Activated T-helper 9 cell treated with anti-CD3 and anti-CD28 coated beads, Interleukin-2, amount 50 U/mL, for 16 hours (primary cell): ENCODE data around the gene TEKT2.

Source experiments
- DNase-seq: peaks from one replicate; pipeline ENCODE4 v3.0.0-alpha.2; 2020; ENCODE audit warnings: low read depth

The TEKT2 gene

GRCh38 chr1:36106269-36106668 is 22.4 kb downstream of the TEKT2 start:
- no peak for DNase-seq

- DNase-seq: no peak
These were observed 23.5 kb downstream of the TEKT2 start for GRCh38 chr1:36107394-36107793.

GRCh38 chr1:36108314-36108713 is 24.4 kb downstream of the TEKT2 start:
- no peak for DNase-seq

GRCh38 chr1:36109041-36109679 is 25.3 kb downstream of the TEKT2 start:
- DNase-seq: no peak

- DNase-seq: no peak
These were observed 27.3 kb downstream of the TEKT2 start for GRCh38 chr1:36111151-36111550.

- DNase-seq: no peak
These were observed 28.9 kb downstream of the TEKT2 start for GRCh38 chr1:36112823-36113222.

- DNase-seq: no peak
These were observed 30.5 kb downstream of the TEKT2 start for GRCh38 chr1:36114371-36114770.

GRCh38 chr1:36115200-36115669 is 31.3 kb downstream of the TEKT2 start:
- no peak for DNase-seq

GRCh38 chr1:36115931-36116330 is 32.0 kb downstream of the TEKT2 start:
- DNase-seq: no peak

- no peak for DNase-seq
These were observed 33.0 kb downstream of the TEKT2 start for GRCh38 chr1:36116901-36117300.

GRCh38 chr1:36118447-36119204 is 34.7 kb downstream of the TEKT2 start:
- DNase-seq: no peak

- no peak for DNase-seq
These were observed 35.6 kb downstream of the TEKT2 start for GRCh38 chr1:36119456-36119855.

- DNase-seq: no peak
These were observed 38.5 kb downstream of the TEKT2 start for GRCh38 chr1:36122062-36123030.

GRCh38 chr1:36123356-36123755 is 39.5 kb downstream of the TEKT2 start:
- no peak for DNase-seq

GRCh38 chr1:36124404-36125128 is 40.7 kb downstream of the TEKT2 start:
- DNase-seq: no peak

- no peak for DNase-seq
These were observed 41.5 kb downstream of the TEKT2 start, which contains the start of gene COL8A2 for GRCh38 chr1:36125129-36125991. Gene COL8A2, minus strand, starts transcription at chr1:36125222. Its CDS starts 24,980 bp downstream, at chr1:36100242.

- DNase-seq: no peak
These were observed 42.3 kb downstream of the TEKT2 start for GRCh38 chr1:36126005-36126716.

- DNase-seq: no peak
These were observed 43.1 kb downstream of the TEKT2 start for GRCh38 chr1:36126797-36127500.
